Cortex of kidney (tissue), 1 donor: Measurements from ENCODE around the gene LMO1.

Experiments
- DNase-seq: peaks from one replicate; lab custom pipeline; 2025; lab: John Stamatoyannopoulos, UW

The LMO1 gene

GRCh38 chr11:8225589-8226036 lies 38.1 kb downstream of the LMO1 start:
- no peak for DNase-seq

GRCh38 chr11:8224711-8225110 lies 39.0 kb downstream of the LMO1 start:
- DNase-seq: no peak

GRCh38 chr11:8224161-8224591 lies 39.5 kb downstream of the LMO1 start:
- no peak for DNase-seq

GRCh38 chr11:8223513-8223900 lies 40.2 kb downstream of the LMO1 start:
- DNase-seq: no peak

- DNase-seq: no peak
Observed at GRCh38 chr11:8222820-8223512, 40.7 kb downstream of the LMO1 start.

- DNase-seq: no peak
Observed at GRCh38 chr11:8221917-8222495, 41.7 kb downstream of the LMO1 start.

- DNase-seq: no peak
Observed at GRCh38 chr11:8221046-8221723, 42.5 kb downstream of the LMO1 start.

GRCh38 chr11:8220261-8221045 lies 43.2 kb downstream of the LMO1 start:
- no peak for DNase-seq

- DNase-seq: no peak
Observed at GRCh38 chr11:8219257-8220021, 44.2 kb downstream of the LMO1 start.

- DNase-seq: no peak
Observed at GRCh38 chr11:8218840-8219239, 44.8 kb downstream of the LMO1 start.

GRCh38 chr11:8218409-8218808 lies 45.3 kb downstream of the LMO1 start:
- DNase-seq: no peak

GRCh38 chr11:8217926-8218325 lies 45.8 kb downstream of the LMO1 start:
- DNase-seq: no peak

GRCh38 chr11:8217136-8217535 lies 46.5 kb downstream of the LMO1 start:
- DNase-seq: no peak

GRCh38 chr11:8213376-8213775 lies 50.3 kb downstream of the LMO1 start:
- DNase-seq: no peak

- no peak for DNase-seq
Observed at GRCh38 chr11:8209208-8209807, 54.4 kb downstream of the LMO1 start.

GRCh38 chr11:8207080-8208000 lies 56.3 kb downstream of the LMO1 start:
- no peak for DNase-seq

GRCh38 chr11:8206251-8207079 lies 57.2 kb downstream of the LMO1 start:
- no peak for DNase-seq

- DNase-seq: no peak
Observed at GRCh38 chr11:8205566-8205965, 58.1 kb downstream of the LMO1 start.

- DNase-seq: no peak
Observed at GRCh38 chr11:8204596-8204995, 59.1 kb downstream of the LMO1 start.
